Ovary (tissue), 3 donors: Measurements from ENCODE around the gene GGT6.

Experiments
- EP300 ChIP-seq: sonication (generic); formaldehyde crosslinking; IDR thresholded peaks from one replicate; pipeline ENCODE4 v1.6.1; 2017; ENCODE audit warnings: antibody characterized with exemption
- POLR2A ChIP-seq: fragments of 450-650 bp; IDR thresholded peaks from one replicate; pipeline ENCODE4 v1.6.1; 2017; ENCODE audit warnings: antibody characterized with exemption, mild to moderate bottlenecking, moderate library complexity
- TF ChIP-seq, protein P1 (sequence below), 3 donors: fragments of 450-650 bp in 2 of 3; fragments of 200-600 bp in 1 of 3; IDR thresholded peaks; one replicate each; pipeline versions ENCODE4 v1.5.1 to v1.8.0; 2016 to 2022; ENCODE audit warnings: antibody characterized with exemption in 3 of 3, mild to moderate bottlenecking in 1 of 3
- donor health status: DM: no; HTN: no; CAD: no.

DNA sequence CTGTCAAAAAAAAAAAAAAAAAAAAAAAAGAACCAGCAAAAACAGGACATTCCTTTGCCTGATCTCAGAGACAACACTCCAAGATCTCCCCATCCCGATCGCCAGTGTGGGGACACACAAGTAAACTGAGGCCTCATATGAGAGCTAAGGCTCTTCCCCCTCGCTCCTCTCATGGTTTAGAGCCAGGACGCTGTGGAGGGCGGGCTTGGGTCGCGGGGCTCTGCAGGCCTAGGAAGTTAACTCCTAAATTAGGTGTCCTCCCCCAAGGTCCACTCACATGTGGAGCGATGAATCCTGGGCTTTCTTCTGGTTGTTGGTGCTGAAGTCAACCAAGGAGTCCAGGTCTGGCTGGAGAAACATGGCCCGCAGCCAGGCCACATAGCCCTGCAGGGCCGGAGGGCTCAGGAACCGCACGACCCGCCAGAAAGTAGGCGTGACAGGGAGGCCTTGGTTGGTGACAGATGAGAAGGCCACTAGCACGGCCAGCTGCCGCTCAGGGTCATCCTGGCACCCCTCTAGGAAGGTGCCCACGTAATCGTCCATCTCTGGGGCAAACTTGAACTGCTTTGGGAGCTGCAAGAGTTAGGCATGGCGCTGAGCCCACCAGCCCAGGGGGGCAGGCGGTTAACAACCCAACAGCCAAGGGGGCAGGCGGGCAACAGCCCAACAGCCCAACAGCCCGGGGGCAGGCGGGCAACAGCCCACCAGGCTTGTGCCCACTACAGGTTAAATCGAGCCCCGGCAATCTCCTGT is 10.4 kb downstream of the GGT6 start:
- TF ChIP-seq POLR2A (no peak), EP300 (no peak)
- TF ChIP-seq, protein P1, sequence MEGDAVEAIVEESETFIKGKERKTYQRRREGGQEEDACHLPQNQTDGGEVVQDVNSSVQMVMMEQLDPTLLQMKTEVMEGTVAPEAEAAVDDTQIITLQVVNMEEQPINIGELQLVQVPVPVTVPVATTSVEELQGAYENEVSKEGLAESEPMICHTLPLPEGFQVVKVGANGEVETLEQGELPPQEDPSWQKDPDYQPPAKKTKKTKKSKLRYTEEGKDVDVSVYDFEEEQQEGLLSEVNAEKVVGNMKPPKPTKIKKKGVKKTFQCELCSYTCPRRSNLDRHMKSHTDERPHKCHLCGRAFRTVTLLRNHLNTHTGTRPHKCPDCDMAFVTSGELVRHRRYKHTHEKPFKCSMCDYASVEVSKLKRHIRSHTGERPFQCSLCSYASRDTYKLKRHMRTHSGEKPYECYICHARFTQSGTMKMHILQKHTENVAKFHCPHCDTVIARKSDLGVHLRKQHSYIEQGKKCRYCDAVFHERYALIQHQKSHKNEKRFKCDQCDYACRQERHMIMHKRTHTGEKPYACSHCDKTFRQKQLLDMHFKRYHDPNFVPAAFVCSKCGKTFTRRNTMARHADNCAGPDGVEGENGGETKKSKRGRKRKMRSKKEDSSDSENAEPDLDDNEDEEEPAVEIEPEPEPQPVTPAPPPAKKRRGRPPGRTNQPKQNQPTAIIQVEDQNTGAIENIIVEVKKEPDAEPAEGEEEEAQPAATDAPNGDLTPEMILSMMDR (IDR thresholded peaks at IDR 0.05): no peak
